H4 (cell line): ENCODE data around the gene NUP214. TPM values are rescaled to one million over a fixed set of nuclear protein-coding genes. Genes with fewer than 3 reads are reported as not detected.
A peak's percentile ranks its signal among the peaks of the same experiment; 100 is the strongest.
"Not testable (repeated sequence)": the region's sequence is repeated elsewhere in the genome, so short reads cannot be mapped to it uniquely, and the experiment has no call there.

ENCODE experiments used
- DNase-seq: peaks from one replicate; pipeline ENCODE4 v3.0.0-alpha.2; 2015; ENCODE audit warnings: low spot score
- total RNA-seq: library from RNA; depleted of rRNA; stranded (reverse); fragments of >200 nt; shearing (Covaris generic); gene quantifications from 2 replicates; pipeline ENCODE4 v1.2.3, GENCODE V29; 2014

Gene NUP214
- total RNA-seq, 1 experiment from 2014 or later = 10.5 TPM

DNA sequence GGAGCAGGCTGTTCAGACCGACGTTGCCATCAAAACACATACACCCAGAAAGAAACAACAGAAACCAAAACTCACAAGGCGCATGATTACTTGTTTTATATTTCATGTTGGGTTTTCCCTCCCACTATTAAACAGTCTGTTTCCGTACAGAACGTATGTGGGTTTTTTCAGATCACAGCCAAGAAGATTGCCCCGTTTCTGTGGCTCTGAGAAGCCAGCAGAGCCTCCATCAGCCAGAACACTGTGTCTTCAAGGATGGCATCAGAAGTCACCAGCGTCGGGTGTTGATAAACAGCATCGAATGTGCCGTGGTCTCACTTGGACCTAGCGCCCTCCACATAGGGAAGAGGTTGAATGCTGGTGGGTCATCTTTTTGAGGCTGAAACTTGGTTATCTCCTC, 108.2 kb downstream of the NUP214 start:
- DNase-seq = no peak

DNA sequence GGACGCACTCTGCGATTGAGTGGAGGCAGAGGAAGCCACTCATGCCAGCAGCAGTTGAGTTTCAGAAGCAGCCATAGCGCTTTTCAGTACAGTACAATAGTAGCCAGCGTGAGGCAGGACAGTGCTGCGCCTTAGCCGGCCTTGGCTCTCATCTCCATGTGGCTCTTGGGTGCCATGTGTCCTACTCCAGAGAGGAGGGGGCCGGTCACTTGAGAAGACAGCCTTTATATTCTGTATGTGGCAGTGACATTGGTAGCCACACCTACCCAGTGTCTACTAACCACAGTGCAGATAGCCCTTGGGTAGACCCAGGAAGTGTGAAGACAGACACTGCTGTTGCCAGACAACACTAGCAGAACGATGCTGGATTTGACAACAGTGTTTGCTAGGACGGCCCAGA, 108.6 kb downstream of the NUP214 start:
- no peak for DNase-seq

DNA sequence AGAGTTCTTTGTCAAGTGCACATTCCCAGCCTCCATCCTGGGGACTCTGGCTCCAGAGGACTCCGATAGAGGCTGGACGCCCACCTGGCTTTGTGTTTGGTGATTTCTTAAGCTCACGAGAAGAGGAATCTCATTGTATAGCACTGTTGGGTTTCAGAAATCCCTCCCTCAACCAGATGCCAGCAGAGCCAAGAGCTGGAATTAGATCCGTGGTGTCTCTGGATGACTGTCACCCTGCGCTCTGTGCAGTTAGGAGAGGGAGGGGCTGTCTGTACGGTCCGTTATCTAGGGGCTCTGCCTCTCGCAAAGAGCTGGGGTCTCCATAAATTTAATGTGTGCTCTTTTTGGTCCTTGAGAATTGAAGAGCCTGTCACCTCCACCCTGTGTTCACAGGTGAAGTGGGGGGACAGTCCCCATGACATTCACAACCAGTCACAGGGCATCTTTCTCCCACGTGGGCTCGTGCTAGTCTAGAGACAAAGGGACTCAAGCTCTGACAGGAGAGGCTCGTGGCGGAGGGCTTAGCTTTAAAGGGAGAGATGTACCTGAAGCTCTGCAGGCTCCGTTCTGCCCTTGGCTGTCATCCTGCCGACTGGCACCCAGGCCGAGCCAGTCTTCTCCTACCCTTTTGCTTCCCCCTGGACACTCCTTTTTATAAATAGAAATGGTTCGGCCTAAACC, 109.6 kb downstream of the NUP214 start:
- no peak for DNase-seq

DNA sequence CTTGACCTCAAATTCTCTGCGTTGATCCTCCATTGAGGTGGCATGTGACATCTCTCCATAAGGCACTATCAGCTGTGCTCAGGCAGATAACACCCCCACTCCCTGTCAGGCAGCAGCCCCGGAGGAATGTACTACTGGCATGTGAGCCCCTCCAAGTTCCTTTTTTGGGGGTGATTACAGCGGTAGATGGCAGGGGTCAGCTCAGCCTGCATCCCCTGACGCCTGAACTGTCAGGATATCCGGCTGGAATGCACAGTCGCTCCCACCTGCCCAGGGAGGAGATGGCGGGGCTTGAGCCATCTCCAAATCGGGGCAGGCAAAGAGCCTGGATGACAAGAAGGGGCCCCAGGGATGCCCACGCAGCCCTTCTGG, 110.1 kb downstream of the NUP214 start:
- no peak for DNase-seq

DNA sequence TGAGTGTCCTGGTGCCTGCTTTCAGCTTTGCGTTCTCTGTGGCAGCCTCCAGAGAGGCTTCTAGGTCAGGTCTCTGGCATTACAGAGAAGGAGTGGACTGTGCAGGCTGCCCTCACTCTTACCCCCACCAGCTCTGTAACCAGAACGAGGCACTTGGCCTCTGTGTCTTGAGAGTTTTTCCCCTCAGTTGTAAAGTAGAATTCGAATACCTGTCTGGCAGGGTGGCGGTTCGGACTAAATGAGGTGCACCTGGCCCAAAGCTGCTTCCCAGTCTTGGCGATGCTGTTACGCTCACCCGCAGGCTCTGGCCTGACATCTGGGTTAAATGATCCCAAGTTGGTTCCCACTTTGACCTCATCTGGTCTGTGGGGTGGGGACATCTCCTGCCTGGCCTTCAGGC, 110.8 kb downstream of the NUP214 start:
- no peak for DNase-seq

DNA sequence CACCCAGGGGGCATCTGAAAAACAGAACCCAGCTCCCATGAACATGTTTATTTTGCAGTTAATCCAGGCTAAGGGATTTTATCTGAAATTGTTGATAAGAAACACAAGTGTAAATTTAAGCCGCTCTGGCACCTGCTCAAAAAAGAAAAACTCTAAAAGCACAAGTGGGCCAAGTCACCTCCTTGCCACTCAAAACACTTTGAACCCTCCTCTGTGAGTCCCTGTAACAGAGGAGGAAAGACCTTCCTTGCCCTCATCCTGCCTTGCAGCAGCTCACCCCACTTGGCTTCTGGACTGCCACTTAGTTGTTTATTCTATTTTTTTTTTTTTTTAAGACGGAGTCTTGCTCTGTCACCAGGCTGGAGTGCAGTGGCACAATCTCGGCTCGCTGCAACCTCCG, 111.4 kb downstream of the NUP214 start:
- no peak for DNase-seq

DNA sequence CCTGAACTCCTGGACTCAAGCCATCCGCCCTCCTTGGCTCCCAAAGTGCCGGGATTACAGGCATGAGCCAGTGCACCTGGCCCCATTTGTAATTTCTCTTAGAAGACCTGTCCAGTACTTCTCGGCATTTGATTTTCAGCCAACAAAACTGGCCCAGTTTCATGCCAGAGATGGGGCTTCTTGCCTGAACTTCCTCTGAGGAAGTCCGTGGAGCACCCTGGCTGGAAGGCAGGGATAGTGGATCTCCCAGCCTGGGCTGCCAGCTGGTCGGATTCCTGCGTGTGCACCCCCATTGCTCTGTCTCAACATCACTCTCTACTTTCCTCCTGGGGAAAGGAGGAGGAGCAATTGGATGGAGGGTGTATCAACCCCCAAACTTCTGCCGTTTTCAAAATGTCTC, 111.9 kb downstream of the NUP214 start:
- no peak for DNase-seq

DNA sequence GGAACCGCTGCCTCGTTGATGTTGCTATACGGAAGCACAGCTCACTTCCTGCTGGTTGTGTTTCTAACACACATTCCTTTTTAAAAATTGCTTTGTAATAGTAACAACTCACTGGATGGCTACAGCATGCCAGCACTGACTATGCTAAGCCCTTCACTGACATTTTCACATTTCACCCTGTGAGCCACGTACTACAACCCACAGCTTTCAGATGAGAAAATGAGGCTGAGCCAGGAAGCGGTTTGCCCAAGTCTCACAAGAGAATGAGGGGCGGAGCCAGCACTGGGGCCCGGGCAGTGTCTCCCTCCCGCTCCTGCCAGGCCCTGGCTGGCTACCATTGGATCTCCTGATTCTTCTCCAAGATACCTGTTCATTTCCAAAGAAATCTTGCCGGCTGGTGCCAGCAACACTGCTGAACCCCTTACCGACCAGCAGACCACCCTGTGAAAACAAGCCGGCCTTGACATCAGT, 112.6 kb downstream of the NUP214 start:
- peak; percentile 53 for DNase-seq

DNA sequence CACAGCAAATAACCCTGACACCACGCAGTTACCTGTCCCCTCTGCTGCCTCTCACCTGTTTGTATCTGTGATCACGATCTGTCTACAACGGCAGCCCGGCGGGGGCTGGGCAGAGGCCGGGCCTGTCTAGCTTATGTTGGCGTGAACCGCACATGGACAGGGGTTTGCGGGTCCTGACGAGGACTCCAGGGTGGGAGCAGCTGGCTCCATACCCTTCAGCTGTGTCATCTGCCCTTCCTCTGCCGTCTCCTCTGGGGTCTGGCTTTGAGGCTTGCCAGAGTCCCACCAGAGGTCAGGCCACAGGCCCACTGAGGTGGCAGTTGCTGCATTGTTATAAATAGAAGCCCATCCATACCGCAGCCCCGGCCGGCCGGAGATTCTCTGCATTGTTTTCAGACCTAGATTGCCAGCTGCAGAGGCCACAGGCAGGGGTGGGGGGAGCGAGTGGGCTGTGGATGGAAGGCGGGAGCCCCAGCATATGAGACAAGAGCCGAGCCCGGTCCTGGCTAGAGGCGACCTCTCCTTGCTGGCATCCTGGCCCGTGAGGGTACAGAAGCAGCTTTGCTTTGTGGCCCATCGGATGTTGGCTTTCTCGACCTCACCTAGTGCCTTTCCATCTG, 113.1 kb downstream of the NUP214 start:
- no peak for DNase-seq

DNA sequence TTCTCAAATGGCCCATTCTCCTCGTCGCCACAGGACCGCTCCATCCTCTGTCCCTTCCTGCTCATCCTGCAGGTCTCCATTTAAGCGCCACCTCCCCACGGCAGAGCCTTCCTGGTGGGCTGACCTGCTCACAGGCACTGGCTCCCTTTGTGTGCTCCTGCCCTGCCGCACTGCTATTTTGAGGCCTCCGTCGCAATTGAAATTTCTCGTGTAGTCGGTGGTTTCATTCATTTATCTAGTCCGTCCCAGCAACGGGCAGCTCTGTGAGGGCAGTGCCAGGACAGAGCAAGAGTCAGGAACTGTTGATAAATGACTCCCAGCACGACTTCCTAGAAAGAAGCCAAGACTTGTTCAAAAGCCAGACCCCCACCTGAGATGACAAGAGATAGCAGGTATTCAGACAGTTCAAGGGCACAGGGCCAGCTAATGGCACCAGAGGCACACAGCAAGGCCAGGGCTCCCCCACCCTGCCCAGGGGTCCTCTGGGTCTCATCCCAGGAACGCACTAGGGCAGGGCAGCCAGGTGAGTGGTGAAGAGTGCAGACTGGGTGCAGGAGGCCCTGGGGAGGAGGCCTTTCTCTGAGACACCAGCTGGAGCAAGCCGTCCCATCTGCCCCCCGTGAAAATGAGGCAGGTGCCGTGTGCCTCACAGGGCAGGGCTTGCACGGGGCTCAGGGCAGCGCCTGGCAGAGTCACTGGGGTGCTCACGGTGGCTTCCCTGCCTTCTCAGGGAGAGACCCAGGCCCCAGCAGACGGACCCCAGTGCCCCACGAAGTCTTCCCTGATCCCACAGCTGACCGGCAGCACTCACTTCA, 114.0 kb downstream of the NUP214 start:
- no peak for DNase-seq

DNA sequence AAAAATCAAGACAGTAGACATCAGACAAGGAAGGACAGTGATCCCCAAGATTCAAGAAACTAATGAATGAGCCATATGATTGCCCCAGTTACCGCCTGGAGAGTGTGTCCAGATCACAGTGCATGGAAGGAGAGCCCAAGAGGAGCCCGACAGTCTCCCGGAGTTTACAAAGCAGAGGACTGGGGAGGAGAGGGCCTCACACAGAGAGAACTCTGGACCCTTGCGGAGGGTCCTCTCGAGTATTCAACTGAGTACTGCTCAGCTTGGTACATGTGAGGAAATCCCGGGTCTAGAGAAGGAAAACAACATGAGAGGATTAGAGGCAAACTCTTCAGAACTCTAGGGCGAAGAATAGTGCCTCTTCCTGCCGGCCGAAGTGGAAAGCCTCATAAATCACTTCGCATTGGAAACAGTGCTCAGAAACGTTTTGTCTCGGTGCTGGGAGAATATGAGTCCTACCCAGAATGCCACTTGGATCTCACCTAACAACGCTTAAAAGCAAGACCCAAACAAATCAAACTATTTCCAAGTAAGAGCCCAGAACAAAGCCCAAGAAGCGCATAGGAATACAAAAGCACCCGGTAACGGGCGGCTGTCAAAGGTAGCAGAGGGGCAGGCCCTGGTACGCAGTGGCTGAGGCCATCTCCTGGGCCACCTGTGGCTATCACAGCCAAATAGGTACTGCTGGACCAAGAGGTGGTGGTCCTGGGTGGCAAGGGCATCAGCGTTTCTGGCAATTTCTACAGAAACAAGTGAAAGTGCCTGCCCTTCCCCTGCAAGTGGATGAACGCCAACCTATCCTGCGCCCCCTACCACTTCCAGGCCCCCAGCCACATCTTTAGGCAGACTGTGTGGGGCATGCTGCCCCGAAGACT, 114.9 kb downstream of the NUP214 start:
- DNase-seq = no peak

DNA sequence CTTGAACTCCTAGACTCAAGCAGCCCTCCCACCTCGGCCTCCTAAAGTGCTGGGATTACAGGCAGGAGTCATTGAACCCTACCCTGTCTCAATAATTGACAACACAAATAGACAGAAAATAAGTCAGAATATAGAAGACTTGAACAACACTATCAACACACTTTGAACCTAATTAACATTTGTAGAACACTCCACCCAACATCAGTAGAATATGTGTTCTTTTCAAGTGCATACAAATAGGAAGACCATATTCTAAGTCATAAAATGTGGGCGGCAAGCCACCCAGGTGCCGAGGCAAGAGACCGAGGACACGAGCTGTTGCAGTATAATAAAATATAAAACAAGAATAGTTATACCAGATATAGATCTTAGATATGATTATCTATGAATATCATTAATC, 118.9 kb downstream of the NUP214 start:
- not testable (repeated sequence) for DNase-seq

DNA sequence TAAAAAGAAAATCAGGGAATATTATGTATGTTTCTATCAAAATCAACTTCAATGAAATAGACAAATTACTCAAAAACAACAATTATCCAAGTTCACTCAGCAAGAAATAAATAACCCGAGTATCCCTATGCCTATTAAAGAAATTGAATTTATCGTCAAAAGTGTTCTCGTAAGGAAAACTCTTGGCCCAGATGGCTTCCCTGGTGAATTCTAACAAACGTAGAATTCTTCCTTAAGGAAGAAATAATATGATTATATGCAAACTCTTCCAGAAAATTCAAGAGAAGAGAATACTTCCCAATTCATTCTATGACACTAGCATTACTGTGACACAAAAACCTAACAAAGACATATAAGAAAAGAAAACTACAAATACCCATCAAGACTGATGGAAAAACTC, 121.2 kb downstream of the NUP214 start:
- DNase-seq = no peak

DNA sequence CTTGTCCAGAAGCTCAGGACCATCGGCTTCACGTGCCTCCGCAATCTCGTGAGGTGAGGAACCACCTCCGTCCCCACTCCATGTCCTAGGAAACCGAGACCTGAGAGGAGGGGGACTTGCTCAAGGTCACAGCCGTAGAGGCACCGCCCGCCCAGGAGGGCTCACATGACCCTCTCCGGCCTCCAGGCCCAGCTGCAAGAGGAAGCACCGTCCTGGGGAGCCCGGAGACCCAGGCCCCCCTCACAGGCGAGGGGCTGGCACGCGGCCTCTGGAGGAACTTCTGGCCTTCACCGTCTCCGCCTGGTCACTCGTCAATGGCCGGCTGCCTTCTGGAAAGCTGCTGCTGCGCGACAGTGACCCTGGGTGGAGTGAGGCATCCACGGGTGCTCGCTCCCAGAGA, 126.7 kb downstream of the NUP214 start:
- DNase-seq = no peak

DNA sequence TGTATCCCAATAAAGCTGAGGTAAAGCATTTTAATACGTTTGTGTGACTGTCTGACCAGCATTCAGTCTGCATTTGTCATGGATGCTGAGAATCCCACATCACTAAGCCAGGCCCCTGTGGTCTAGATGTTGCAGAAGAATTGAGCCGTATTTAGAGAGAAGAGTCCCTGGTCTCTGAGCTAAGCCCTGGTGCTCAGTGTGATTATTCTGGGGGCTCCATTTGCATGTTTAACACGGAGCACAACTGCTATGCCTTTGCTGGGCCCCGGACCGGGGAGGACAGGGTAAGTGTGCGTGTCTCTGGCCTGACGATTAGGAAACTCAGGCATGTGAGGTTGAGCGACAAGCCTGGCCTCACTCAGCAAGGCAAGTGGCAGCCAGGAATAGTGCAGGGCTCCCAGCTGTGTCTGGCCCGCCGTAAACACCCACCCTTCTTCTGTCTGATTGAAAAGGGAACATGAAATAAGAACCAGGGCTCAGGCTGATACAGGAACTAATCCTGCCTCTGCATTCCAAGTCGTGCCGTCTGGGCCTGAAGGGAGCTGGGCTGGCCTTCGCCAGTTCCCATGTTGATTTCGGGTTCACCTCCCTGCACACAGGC, 128.6 kb downstream of the NUP214 start:
- DNase-seq = no peak

DNA sequence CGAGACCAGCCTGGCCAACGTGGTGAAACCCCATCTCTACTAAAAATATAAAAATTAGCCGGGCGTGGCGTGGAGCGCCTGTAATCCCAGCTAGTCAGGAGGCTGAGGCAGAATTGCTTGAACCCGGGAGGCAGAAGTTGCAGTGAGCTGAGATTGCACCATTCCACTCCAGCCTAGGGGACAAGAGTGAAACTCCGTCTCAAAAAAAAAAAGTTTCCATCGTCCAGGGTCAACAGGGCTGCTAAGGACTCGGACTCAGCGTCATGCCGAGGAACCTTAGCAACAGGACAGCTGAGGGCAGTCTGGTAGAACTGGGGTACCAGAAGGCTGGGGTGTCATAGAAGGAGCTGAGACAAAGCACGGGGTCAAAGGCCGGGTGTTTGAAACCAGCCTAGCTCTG, 129.2 kb downstream of the NUP214 start:
- DNase-seq = no peak

DNA sequence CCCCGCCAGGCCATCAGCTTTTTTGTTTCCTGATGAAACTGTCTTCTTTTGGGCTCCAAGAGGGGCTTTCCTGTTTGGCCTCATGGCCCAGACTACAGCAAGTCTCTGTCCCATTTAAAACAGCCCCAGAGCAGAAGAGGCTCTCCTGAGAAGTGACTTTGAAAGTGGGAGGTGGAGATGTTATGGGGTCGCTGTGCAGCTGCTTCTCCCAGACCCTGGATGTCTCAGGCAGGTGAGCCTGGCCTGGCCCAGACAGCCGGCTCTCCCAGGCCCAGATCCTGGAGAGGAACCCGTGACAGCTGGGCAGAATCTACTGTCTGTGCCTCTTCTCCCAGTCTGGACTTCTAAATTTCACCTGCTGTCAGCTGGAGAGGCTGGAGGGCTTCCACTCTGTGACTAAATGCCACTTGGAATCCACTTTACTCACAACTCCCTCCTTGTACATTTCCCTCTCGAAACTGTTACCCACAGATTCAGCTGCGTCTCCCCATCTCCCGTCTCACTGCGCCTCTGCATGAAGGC, 130.4 kb downstream of the NUP214 start:
- DNase-seq = no peak

DNA sequence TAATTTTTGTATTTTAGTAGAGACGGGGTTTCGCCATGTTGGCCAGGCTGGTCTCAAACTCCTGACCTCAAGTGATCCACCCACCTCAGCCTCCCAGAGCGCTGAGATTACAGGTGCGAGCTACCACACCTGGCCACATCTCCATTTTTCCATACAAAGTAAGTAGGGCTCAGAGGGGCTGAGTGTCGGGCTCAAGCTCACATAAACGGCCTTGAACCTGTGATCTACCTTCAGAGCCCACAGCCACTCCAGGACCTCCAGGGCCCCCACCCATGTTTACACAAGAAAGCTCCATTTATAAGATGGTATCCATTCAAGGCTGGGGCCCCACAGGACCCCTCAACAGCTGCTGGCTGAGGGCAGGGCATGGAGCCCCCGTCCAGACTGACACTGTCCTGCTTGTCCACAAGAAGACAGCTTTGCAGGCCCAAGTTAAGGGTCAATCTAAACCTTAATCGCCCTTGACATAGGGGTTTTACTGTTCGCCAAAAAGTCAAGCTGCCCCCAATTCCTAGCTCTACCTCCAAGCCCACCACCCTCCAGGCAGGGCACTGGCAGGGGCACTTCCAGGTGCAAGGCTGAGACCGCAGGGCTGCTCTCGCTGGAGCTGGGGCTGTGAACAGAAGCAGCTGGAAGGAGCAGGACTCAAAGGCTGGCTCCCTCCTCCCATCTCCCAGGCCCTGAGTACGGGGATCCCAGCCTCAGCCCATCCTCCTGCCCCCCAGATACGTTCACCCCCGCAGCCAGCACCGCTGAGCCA, 132.1 kb downstream of the NUP214 start:
- no peak for DNase-seq

DNA sequence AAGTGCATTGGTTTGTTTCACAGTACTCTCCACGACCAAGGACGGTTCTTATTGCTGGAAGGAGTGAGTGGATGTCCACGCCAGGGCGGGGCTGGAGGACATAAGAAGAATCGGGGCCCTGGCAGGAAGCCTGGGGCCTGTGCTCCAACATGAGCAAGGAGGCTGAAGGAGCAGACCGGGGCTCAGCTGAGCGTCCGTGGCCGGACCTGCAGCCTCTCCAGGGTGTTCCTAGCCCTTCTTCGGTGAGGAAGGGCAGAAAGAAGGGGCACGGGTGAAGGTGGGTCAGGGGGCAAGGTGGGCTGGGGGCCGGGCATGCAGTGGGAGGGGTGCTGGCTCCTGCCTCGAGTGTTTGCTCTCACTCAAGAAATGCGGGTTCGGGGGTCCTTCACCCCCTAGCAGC, 132.8 kb downstream of the NUP214 start:
- DNase-seq = no peak

DNA sequence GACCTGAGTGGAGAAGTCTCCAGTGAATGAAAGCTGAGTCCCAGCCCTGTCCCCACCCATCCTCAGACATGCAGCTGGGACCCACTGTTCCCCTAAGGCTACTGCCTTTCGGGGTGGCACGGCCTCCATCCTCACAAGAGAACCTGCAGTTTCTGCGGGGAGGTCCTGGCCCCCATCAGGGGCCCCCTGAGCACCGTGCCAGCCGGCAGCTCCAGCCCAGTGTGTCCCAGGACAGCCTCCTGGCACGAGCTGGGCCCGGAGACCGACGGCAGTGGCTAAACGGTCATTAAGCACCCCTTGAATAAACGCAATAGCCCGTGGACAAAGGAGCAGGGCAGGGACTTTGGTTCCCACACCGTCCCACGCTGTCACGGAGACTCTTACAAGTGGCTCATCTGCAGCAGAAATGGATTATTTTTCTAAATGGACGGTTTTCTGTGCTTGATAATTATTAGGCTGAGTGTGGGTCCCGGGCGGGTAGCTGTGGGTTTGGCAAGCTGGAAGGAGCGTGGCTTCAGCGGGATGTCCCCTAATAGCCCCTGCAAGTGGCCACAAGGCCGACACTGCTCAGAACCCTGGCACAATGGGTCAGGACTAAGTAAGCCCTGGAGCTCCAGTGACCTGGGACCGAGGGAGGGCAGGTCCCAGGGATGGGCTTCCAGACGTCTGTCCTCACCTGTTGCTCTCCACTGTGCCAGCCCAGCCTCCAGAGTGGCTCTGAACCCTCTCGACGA, 133.5 kb downstream of the NUP214 start:
- no peak for DNase-seq
